Dermis blood vessel endothelial cell (primary cell): Measurements from ENCODE around the gene OXNAD1. TPM values are rescaled to one million over a fixed set of nuclear protein-coding genes. Genes with fewer than 3 reads are reported as not detected.

Experiments used
- DNase-seq: peaks from one replicate; pipeline ENCODE4 v3.0.0; 2010
- total RNA-seq: library from RNA; depleted of rRNA; stranded (reverse); fragments of >200 nt; gene quantifications from 2 replicates; pipeline ENCODE4 v1.2.3, GENCODE V29; 2014

Gene OXNAD1
- total RNA-seq, 1 donor from 2014 or later: 20.1 TPM

- DNase-seq: no peak
Measured at GRCh38 chr3:16279010-16279801, 14.2 kb downstream of the OXNAD1 start.

- peak; percentile 56 for DNase-seq
Measured at GRCh38 chr3:16280671-16281070, 15.7 kb downstream of the OXNAD1 start.

GRCh38 chr3:16284633-16285032 lies 19.6 kb downstream of the OXNAD1 start:
- DNase-seq: no peak

- DNase-seq: no peak
Measured at GRCh38 chr3:16286161-16286560, 21.1 kb downstream of the OXNAD1 start.

- DNase-seq: no peak
Measured at GRCh38 chr3:16286751-16287543, 21.9 kb downstream of the OXNAD1 start.

GRCh38 chr3:16288664-16289063 lies 23.7 kb downstream of the OXNAD1 start:
- DNase-seq: no peak

GRCh38 chr3:16289144-16289889 lies 24.3 kb downstream of the OXNAD1 start:
- no peak for DNase-seq

GRCh38 chr3:16290007-16290826 lies 25.2 kb downstream of the OXNAD1 start:
- peak; percentile 79 for DNase-seq

GRCh38 chr3:16290827-16291196 lies 25.8 kb downstream of the OXNAD1 start:
- peak; percentile 13 for DNase-seq

- no peak for DNase-seq
Measured at GRCh38 chr3:16294844-16295243, 29.8 kb downstream of the OXNAD1 start.

GRCh38 chr3:16295298-16295890 lies 30.4 kb downstream of the OXNAD1 start:
- no peak for DNase-seq

GRCh38 chr3:16297997-16298885 lies 33.2 kb downstream of the OXNAD1 start:
- DNase-seq: no peak

- DNase-seq: no peak
Measured at GRCh38 chr3:16298891-16299290, 33.9 kb downstream of the OXNAD1 start.

- no peak for DNase-seq
Measured at GRCh38 chr3:16299746-16300145, 34.7 kb downstream of the OXNAD1 start.

GRCh38 chr3:16300307-16300706 lies 35.3 kb downstream of the OXNAD1 start:
- DNase-seq: no peak

- DNase-seq: no peak
Measured at GRCh38 chr3:16300881-16301359, 35.9 kb downstream of the OXNAD1 start.

GRCh38 chr3:16301507-16301906 lies 36.5 kb downstream of the OXNAD1 start:
- no peak for DNase-seq

- DNase-seq: no peak
Measured at GRCh38 chr3:16302082-16302631, 37.1 kb downstream of the OXNAD1 start.

GRCh38 chr3:16303037-16303575 lies 38.1 kb downstream of the OXNAD1 start:
- no peak for DNase-seq
